Tibial nerve (tissue), 4 donors: ENCODE measurements around the gene OR11A1. TPM values are rescaled to one million over a fixed set of nuclear protein-coding genes. Genes with fewer than 3 reads are reported as not detected.

ENCODE experiments used
- DNase-seq, 2 donors: peaks; one replicate each; pipeline ENCODE4 v3.0.0-alpha.2; 2019; ENCODE audit warnings: low spot score in 2 of 2
- H3K27ac ChIP-seq, 4 donors: fragments of 200-600 bp; sonication (generic) in 3 of 4; one replicate each; pipeline ENCODE4 v1.5.1; 2017 to 2019; ENCODE audit warnings: mild to moderate bottlenecking in 1 of 4
- H3K27me3 ChIP-seq, 2 donors: fragments of 200-600 bp; sonication (generic) in 1 of 2; one replicate each; pipeline versions ENCODE4 v1.5.1 to v1.6.0; 2017 to 2019
- H3K36me3 ChIP-seq, 3 donors: fragments of 200-600 bp; sonication (generic); one replicate each; pipeline ENCODE4 v1.5.1; 2018 to 2019
- H3K4me1 ChIP-seq, 4 donors: fragments of 200-600 bp; sonication (generic) in 3 of 4; one replicate each; pipeline ENCODE4 v1.5.1; 2017 to 2019
- H3K4me3 ChIP-seq, 4 donors: fragments of 200-600 bp; sonication (generic) in 3 of 4; one replicate each; pipeline ENCODE4 v1.5.1; 2017 to 2019; ENCODE audit warnings: mild to moderate bottlenecking in 1 of 4, moderate library complexity in 1 of 4
- H3K9me3 ChIP-seq, 4 donors: fragments of 200-600 bp; sonication (generic) in 3 of 4; one replicate each; pipeline ENCODE4 v1.5.1; 2017 to 2019
- CTCF ChIP-seq, 5 experiments: fragments of 200-600 bp in 3 of 5; fragments of 450-650 bp in 2 of 5; sonication (generic) in 3 of 5; IDR thresholded peaks; one replicate each; pipeline ENCODE4 v1.5.1; 2016 to 2019; ENCODE audit warnings: antibody characterized with exemption in 5 of 5, mild to moderate bottlenecking in 3 of 5, moderate library complexity in 2 of 5
- EP300 ChIP-seq, 2 donors: sonication (generic); formaldehyde crosslinking; IDR thresholded peaks; one replicate each; pipeline ENCODE4 v1.6.1; 2017; ENCODE audit warnings: antibody characterized with exemption in 2 of 2, mild to moderate bottlenecking in 1 of 2
- POLR2A ChIP-seq, 2 donors: fragments of 450-650 bp; IDR thresholded peaks; one replicate each; pipeline ENCODE4 v1.6.1; 2017; ENCODE audit warnings: antibody characterized with exemption in 2 of 2, mild to moderate bottlenecking in 2 of 2, moderate library complexity in 2 of 2
- WGBS, 2 donors: methylation state at CpG; one replicate each; pipeline ENCODE4 v1.1.5; 2018; 5-methylcytosine and 5-hydroxymethylcytosine counted together
- total RNA-seq, 4 donors: library from RNA; depleted of rRNA; stranded (reverse); fragments of >200 nt; gene quantifications; one replicate each; pipeline ENCODE4 v1.1.0, GENCODE V29; 2016

OR11A1 gene
- total RNA-seq, 4 donors from 2014 or later, result not detected

GRCh38 chr6:29426654-29427053 is 30.2 kb downstream of the OR11A1 start:
- WGBS, 2 donors, result 76 to 83% methylated on average over 3 of the region's 3 CpGs
- H3K4me1 ChIP-seq, result no peaks in the 10 kb centered on the region
- no peaks in the 10 kb centered on the region for H3K27me3 ChIP-seq
- no peak overlapping the region for H3K27ac ChIP-seq
- H3K9me3 ChIP-seq, result no peaks in the 10 kb centered on the region
- H3K4me3 ChIP-seq, result no peak overlapping the region
- H3K36me3 ChIP-seq, result no peaks in the 10 kb centered on the region
- DNase-seq, result no peak
- TF ChIP-seq EP300 (IDR thresholded peaks at IDR 0.05), result no peak
- TF ChIP-seq POLR2A (IDR thresholded peaks at IDR 0.05), result no peak
- no peak for TF ChIP-seq CTCF (IDR thresholded peaks at IDR 0.05)

GRCh38 chr6:29425075-29425474 is 31.8 kb downstream of the OR11A1 start:
- DNase-seq, result no peak
- H3K4me1 ChIP-seq, result no peaks in the 10 kb centered on the region
- H3K27ac ChIP-seq, result no peak overlapping the region
- H3K27me3 ChIP-seq, result no peaks in the 10 kb centered on the region
- H3K9me3 ChIP-seq, result no peaks in the 10 kb centered on the region
- H3K4me3 ChIP-seq, result no peak overlapping the region
- 51 to 53% methylated on average over 1 of the region's 1 CpG for WGBS, 2 donors
- TF ChIP-seq CTCF (IDR thresholded peaks at IDR 0.05), result no peak
- H3K36me3 ChIP-seq, result no peaks in the 10 kb centered on the region

GRCh38 chr6:29424575-29424974 is 32.3 kb downstream of the OR11A1 start:
- Histone ChIP-seq H3K9me3 (no peaks in the 10 kb centered on the region), H3K27ac (no peak overlapping the region), H3K4me1 (no peaks in the 10 kb centered on the region), H3K27me3 (no peaks in the 10 kb centered on the region), H3K36me3 (no peaks in the 10 kb centered on the region), H3K4me3 (no peak overlapping the region)
- no peak for DNase-seq
- TF ChIP-seq POLR2A (IDR thresholded peaks at IDR 0.05) (no peak), EP300 (IDR thresholded peaks at IDR 0.05) (no peak), CTCF (IDR thresholded peaks at IDR 0.05) (no peak)
- 31 to 49% methylated on average over 2 of the region's 2 CpGs for WGBS, 2 donors

GRCh38 chr6:29424168-29424567 is 32.7 kb downstream of the OR11A1 start:
- Histone ChIP-seq H3K4me3 (no peak overlapping the region), H3K4me1 (no peaks in the 10 kb centered on the region), H3K27me3 (no peaks in the 10 kb centered on the region), H3K27ac (no peak overlapping the region), H3K9me3 (no peaks in the 10 kb centered on the region), H3K36me3 (no peaks in the 10 kb centered on the region)
- TF ChIP-seq EP300 (IDR thresholded peaks at IDR 0.05) (no peak), CTCF (IDR thresholded peaks at IDR 0.05) (no peak), POLR2A (IDR thresholded peaks at IDR 0.05) (no peak)
- DNase-seq, result no peak
- WGBS, 2 donors, result 86 to 98% methylated on average over 2 of the region's 2 CpGs

- DNase-seq, result no peak
- Histone ChIP-seq H3K9me3 (no peaks in the 10 kb centered on the region), H3K4me3 (no peak overlapping the region), H3K36me3 (no peaks in the 10 kb centered on the region), H3K27me3 (no peaks in the 10 kb centered on the region), H3K4me1 (no peaks in the 10 kb centered on the region), H3K27ac (no peak overlapping the region)
- 46 to 50% methylated on average over 3 of the region's 3 CpGs for WGBS, 2 donors
- TF ChIP-seq EP300 (IDR thresholded peaks at IDR 0.05), result no peak
These were observed 37.4 kb downstream of the OR11A1 start for GRCh38 chr6:29419516-29419915.

GRCh38 chr6:29414588-29414987 is 42.3 kb downstream of the OR11A1 start, which contains the start of gene OR12D1:
TSS of gene OR12D1 (plus strand) at chr6:29414928.
- H3K36me3 ChIP-seq, result no peaks in the 10 kb centered on the region
- TF ChIP-seq EP300 (IDR thresholded peaks at IDR 0.05), result no peak
- TF ChIP-seq POLR2A (IDR thresholded peaks at IDR 0.05), result no peak
- TF ChIP-seq CTCF (IDR thresholded peaks at IDR 0.05), result no peak
- H3K27me3 ChIP-seq, result no peaks in the 10 kb centered on the region
- H3K4me1 ChIP-seq, result no peaks in the 10 kb centered on the region
- no peak within 1 kb of the TSS for H3K4me3 ChIP-seq
- peaks cover 0 to 10% (median 0%) of the 10 kb centered on the region in 4 donors for H3K9me3 ChIP-seq
- no peak for DNase-seq
- H3K27ac ChIP-seq, result no peak within 1 kb of the TSS
